ENCODE measurements around the gene ANXA8.

Gene ANXA8

GRCh38 chr10:47447209-47447608 lies 36.7 kb downstream of the ANXA8 start:
- DNase-seq, result no peak

- DNase-seq, result no peak
These were observed 38.2 kb downstream of the ANXA8 start for GRCh38 chr10:47445720-47446119.

GRCh38 chr10:47444047-47444446 lies 39.9 kb downstream of the ANXA8 start:
- DNase-seq, result no peak

GRCh38 chr10:47443145-47443544 lies 40.8 kb downstream of the ANXA8 start:
- no peak for DNase-seq

GRCh38 chr10:47442351-47442750 lies 41.6 kb downstream of the ANXA8 start:
- DNase-seq, result no peak

GRCh38 chr10:47441938-47442337 lies 42.0 kb downstream of the ANXA8 start:
- no peak for DNase-seq

GRCh38 chr10:47440207-47440606 lies 43.7 kb downstream of the ANXA8 start:
- no peak for DNase-seq

- no peak for DNase-seq
These were observed 44.9 kb downstream of the ANXA8 start for GRCh38 chr10:47438857-47439474.

- DNase-seq, result no peak
These were observed 48.8 kb downstream of the ANXA8 start for GRCh38 chr10:47435081-47435480.

GRCh38 chr10:47425813-47426419 lies 58.0 kb downstream of the ANXA8 start:
- DNase-seq, result no peak

GRCh38 chr10:47424231-47424630 lies 59.7 kb downstream of the ANXA8 start:
- DNase-seq, result no peak

GRCh38 chr10:47423476-47423875 lies 60.4 kb downstream of the ANXA8 start:
- DNase-seq, result no peak

- no peak for DNase-seq
These were observed 62.6 kb downstream of the ANXA8 start for GRCh38 chr10:47421057-47421952.

GRCh38 chr10:47420305-47421056 lies 63.4 kb downstream of the ANXA8 start:
- no peak for DNase-seq

GRCh38 chr10:47419421-47419820 lies 64.5 kb downstream of the ANXA8 start:
- no peak for DNase-seq

GRCh38 chr10:47418966-47419365 lies 64.9 kb downstream of the ANXA8 start:
- DNase-seq, result no peak

- DNase-seq, result no peak
These were observed 65.6 kb downstream of the ANXA8 start for GRCh38 chr10:47418321-47418720.

Data from CD4-positive, alpha-beta T cell treated with Interleukin-10 for 1 hour (primary cell).